SK-N-MC (cell line): ENCODE data around the gene NACAD.

Experiments used
- DNase-seq: peaks from one replicate; pipeline ENCODE4 v3.0.0-alpha.2; 2011; ENCODE audit warnings: low read depth, low spot score
- H3K27ac ChIP-seq: fragments of 200-600 bp; sonication (generic); 2 replicates; pipeline ENCODE4 v1.5.1; 2016; ENCODE audit warnings: mixed run types
- H3K36me3 ChIP-seq: fragments of 200-600 bp; sonication (generic); 2 replicates; pipeline ENCODE4 v1.6.1; 2017; ENCODE audit warnings: antibody characterized with exemption, low read length, mixed read lengths; ENCODE audit not compliant: insufficient read depth
- H3K4me3 ChIP-seq: fragments of 200-600 bp; sonication (generic); 2 replicates; pipeline ENCODE4 v1.5.1; 2016
- H3K9ac ChIP-seq: fragments of 200-600 bp; sonication (generic); 2 replicates; pipeline ENCODE4 v1.8.0; 2017; ENCODE audit warnings: mixed run types, mixed read lengths; ENCODE audit not compliant: insufficient read length
- H3K9me3 ChIP-seq: fragments of 200-600 bp; sonication (generic); 2 replicates; pipeline ENCODE4 v1.6.1; 2017; ENCODE audit warnings: low read depth, mild to moderate bottlenecking, antibody characterized with exemption, low read length, moderate library complexity, mixed read lengths
- EZH2 ChIP-seq: fragments of 200-600 bp; sonication (generic); IDR thresholded peaks from one replicate; pipeline ENCODE4 v1.6.1; 2017; ENCODE audit warnings: antibody characterized with exemption
- FOXP2 ChIP-seq: optimal IDR thresholded peaks from 2 replicates; pipeline ENCODE3; 2011; ENCODE audit warnings: mild to moderate bottlenecking, moderate library complexity; ENCODE audit not compliant: insufficient read depth; ENCODE audit errors: extremely low read length, control extremely low read depth
- POLR2AphosphoS5 ChIP-seq: IDR thresholded peaks from 2 replicates; pipeline ENCODE4 v1.6.1; 2012; ENCODE audit warnings: mild to moderate bottlenecking, low read depth, low read length, borderline replicate concordance

The NACAD gene

GRCh38 chr7:45080265-45080957, 8.4 kb downstream of the NACAD start:
- DNase-seq: no peak
- H3K9me3 ChIP-seq: no peaks in the 10 kb centered on the region
- TF ChIP-seq EZH2 (no peak), FOXP2 (no peak), POLR2AphosphoS5 (no peak)
- H3K4me3 ChIP-seq: no peak overlapping the region
- H3K27ac ChIP-seq: no peak overlapping the region
- H3K36me3 ChIP-seq: no peaks in the 10 kb centered on the region
- H3K9ac ChIP-seq: no peak overlapping the region

GRCh38 chr7:45078125-45078681, 10.6 kb downstream of the NACAD start:
- TF ChIP-seq POLR2AphosphoS5 (no peak), FOXP2 (no peak), EZH2 (no peak)
- H3K4me3 ChIP-seq: no peak overlapping the region
- H3K9ac ChIP-seq: no peak overlapping the region
- no peaks in the 10 kb centered on the region for H3K36me3 ChIP-seq
- H3K27ac ChIP-seq: no peak overlapping the region
- DNase-seq: no peak
- H3K9me3 ChIP-seq: no peaks in the 10 kb centered on the region

GRCh38 chr7:45077579-45077978, 11.2 kb downstream of the NACAD start:
- Histone ChIP-seq H3K27ac (no peak overlapping the region), H3K4me3 (no peak overlapping the region), H3K9ac (no peak overlapping the region), H3K9me3 (no peaks in the 10 kb centered on the region), H3K36me3 (no peaks in the 10 kb centered on the region; the same call in 1 of the 2 replicates)
- no peak for DNase-seq
- no peak for TF ChIP-seq EZH2

GRCh38 chr7:45076946-45077345, 11.8 kb downstream of the NACAD start:
- Histone ChIP-seq H3K36me3 (no peaks in the 10 kb centered on the region; the same call in 1 of the 2 replicates), H3K27ac (no peak overlapping the region), H3K9me3 (no peaks in the 10 kb centered on the region), H3K9ac (no peak overlapping the region), H3K4me3 (no peak overlapping the region)
- TF ChIP-seq EZH2 (no peak), POLR2AphosphoS5 (no peak)
- no peak for DNase-seq

GRCh38 chr7:45075871-45076796, 12.6 kb downstream of the NACAD start:
- no peak overlapping the region for H3K9ac ChIP-seq
- no peak for DNase-seq
- H3K4me3 ChIP-seq: no peak overlapping the region
- TF ChIP-seq POLR2AphosphoS5: no peak
- no peak for TF ChIP-seq FOXP2
- TF ChIP-seq EZH2: no peak
- no peak overlapping the region for H3K27ac ChIP-seq
- no peaks in the 10 kb centered on the region for H3K9me3 ChIP-seq
- H3K36me3 ChIP-seq: no peaks in the 10 kb centered on the region; the same call in 1 of the 2 replicates

GRCh38 chr7:45075355-45075644, 13.5 kb downstream of the NACAD start:
- TF ChIP-seq FOXP2 (no peak), POLR2AphosphoS5 (no peak), EZH2 (no peak)
- no peaks in the 10 kb centered on the region for H3K9me3 ChIP-seq
- no peak overlapping the region for H3K27ac ChIP-seq
- no peak overlapping the region for H3K4me3 ChIP-seq
- no peaks in the 10 kb centered on the region; the same call in 1 of the 2 replicates for H3K36me3 ChIP-seq
- no peak overlapping the region for H3K9ac ChIP-seq
- DNase-seq: no peak

GRCh38 chr7:45074528-45075354, 14.0 kb downstream of the NACAD start:
- Histone ChIP-seq H3K9ac (no peak overlapping the region), H3K36me3 (peaks cover 1% of the 10 kb centered on the region; the same call in 1 of the 2 replicates), H3K9me3 (no peaks in the 10 kb centered on the region), H3K4me3 (no peak overlapping the region), H3K27ac (no peak overlapping the region)
- TF ChIP-seq POLR2AphosphoS5 (no peak), FOXP2 (no peak), EZH2 (no peak)
- DNase-seq: no peak

- TF ChIP-seq EZH2 (no peak), POLR2AphosphoS5 (no peak)
- H3K4me3 ChIP-seq: no peak overlapping the region
- H3K27ac ChIP-seq: no peak overlapping the region
- no peak for DNase-seq
- no peaks in the 10 kb centered on the region for H3K9me3 ChIP-seq
- no peak overlapping the region for H3K9ac ChIP-seq
- peaks cover 5% of the 10 kb centered on the region; the same call in 1 of the 2 replicates for H3K36me3 ChIP-seq
Measured at GRCh38 chr7:45073786-45074527, 14.8 kb downstream of the NACAD start.
